Measurements from ENCODE around the gene STK32B.

GRCh38 chr4:5165420-5166369, 114.4 kb downstream of the STK32B start:
- no peak for TF ChIP-seq CTCF (IDR thresholded peaks at IDR 0.05 in 8 of 11, conservative IDR thresholded peaks at IDR 0.05 in 3 of 11)
- no peak for TF ChIP-seq POLR2A (IDR thresholded peaks at IDR 0.05)

All from spleen (tissue), 7 donors.